GM21526 (cell line): ENCODE measurements around the gene GP5.

ENCODE experiments used
- ATAC-seq: cut with Tn5 transposase; IDR thresholded peaks from one replicate; pipeline ENCODE4 v1.9.1; 2021; ENCODE audit warnings: moderate library complexity; ENCODE audit not compliant: unreplicated experiment, low FRiP score

GP5 gene

GRCh38 chr3:194352667-194353246, 46.3 kb downstream of the GP5 start:
- no peak for ATAC-seq

- no peak for ATAC-seq
These were observed 47.0 kb downstream of the GP5 start for GRCh38 chr3:194351952-194352536.

- no peak for ATAC-seq
These were observed 47.9 kb downstream of the GP5 start, which contains the start of gene CPN2 for GRCh38 chr3:194351080-194351672. Gene CPN2, minus strand, starts transcription at chr3:194351328. Its CDS starts 8,626 bp downstream, at chr3:194342702.

GRCh38 chr3:194350726-194351071, 48.4 kb downstream of the GP5 start:
- no peak for ATAC-seq

GRCh38 chr3:194348354-194348753, 50.7 kb downstream of the GP5 start:
- no peak for ATAC-seq

GRCh38 chr3:194346621-194347020, 52.4 kb downstream of the GP5 start:
- no peak for ATAC-seq

- no peak for ATAC-seq
These were observed 53.0 kb downstream of the GP5 start for GRCh38 chr3:194346035-194346434.
